GM21447 (cell line): Measurements from ENCODE around the gene KLF11.
"Not testable (repeated sequence)": the region's sequence is repeated elsewhere in the genome, so short reads cannot be mapped to it uniquely, and the experiment has no call there.

Experiments
- ATAC-seq: cut with Tn5 transposase; IDR thresholded peaks from one replicate; pipeline ENCODE4 v1.9.1; 2021; ENCODE audit not compliant: unreplicated experiment

Gene KLF11

DNA sequence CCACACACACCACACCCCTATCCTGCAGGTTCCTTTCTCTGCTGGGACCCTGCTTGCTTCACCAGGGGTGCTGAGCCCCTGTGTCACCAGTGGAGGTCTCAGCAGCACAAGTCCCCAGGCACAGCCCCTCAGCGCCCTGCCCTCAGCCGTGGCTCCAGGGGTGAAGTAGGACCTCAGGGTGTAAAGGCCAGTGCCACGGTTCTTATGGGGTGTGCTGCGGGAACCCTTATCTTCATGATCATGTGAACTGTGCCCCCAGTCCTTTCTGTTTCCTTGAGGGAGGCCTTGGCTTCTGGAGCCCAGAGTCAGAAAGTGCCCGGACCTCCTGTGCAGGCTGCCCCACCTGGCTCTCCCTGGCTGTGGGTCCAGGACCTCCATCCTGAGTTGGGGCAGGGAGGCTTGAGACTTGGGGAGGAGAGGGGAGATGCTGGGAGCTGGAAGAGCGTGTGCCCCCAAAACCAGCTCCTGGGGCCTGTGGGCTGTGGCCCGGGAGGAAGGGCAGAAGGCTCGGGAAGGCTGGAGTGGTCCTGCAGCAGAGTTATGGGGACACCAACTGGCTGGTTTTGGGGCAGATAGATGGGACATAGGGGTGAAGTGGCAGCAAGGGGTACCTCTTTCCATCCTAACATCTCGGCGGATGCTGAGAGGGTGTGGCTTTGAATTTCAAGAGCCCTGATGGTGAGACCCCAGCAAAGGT is 20.2 kb upstream of the KLF11 start:
- ATAC-seq = no peak

DNA sequence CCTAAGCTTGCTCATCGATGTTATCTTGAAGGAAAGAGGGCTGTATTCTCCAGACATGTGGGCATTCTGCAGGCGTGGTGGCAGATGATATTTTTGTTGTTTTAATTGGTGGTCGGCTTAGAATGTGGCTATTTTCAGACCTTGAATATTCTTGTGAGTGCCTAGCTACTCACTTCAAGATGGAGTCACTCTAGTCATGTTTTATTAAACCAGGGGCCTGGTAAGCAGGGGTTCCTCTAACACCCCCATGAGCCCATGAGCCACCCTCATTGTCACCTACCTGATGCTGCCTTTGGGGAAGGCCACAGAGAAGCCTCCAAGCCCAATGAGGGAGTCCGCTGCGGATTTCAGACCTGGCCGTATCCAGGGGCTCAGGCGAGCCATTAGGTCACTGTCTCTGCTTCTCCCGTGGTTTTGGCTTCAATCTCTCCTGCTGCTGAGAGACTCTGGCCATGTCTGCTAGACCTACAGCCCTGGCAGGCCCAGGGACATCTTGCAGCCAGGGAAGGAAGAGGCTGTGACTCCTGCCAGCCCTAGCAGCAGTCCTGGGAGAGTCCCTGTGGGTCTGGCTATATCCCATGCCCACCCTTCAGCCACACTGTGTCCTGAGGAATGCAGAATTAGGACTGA is 16.3 kb upstream of the KLF11 start:
- no peak for ATAC-seq

DNA sequence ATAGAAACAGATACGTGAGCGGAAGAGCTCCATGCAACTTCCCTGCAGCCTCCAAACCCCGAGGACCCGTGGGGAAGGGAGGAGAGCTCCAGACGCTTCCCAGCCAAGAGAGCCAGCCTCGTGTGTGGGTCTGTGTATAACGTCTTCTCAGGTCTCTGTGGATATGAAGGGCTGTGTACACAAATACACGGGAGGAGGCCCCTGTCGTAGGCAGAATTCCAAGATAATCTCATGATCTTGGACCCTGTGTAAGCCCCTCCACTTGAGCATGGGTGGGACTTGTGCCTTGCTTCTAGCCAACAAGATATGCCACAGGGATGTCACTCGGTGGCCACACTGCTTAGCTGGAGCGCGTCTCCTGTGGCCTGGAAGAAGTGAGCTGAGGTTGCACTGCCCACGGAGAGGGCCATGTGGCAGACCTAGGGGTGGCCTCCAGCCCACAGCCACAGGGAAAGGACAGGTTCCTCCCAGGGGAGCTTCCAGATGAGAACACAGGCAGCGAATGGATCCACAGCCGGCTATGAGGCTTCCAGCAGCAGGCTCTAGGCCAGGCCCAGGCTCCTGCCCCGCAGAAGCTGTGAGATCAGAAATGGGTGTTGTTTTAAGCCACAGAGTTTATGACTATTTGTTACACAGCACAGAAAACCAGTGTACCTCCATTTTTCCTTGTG is 15.6 kb upstream of the KLF11 start:
- ATAC-seq = no peak

DNA sequence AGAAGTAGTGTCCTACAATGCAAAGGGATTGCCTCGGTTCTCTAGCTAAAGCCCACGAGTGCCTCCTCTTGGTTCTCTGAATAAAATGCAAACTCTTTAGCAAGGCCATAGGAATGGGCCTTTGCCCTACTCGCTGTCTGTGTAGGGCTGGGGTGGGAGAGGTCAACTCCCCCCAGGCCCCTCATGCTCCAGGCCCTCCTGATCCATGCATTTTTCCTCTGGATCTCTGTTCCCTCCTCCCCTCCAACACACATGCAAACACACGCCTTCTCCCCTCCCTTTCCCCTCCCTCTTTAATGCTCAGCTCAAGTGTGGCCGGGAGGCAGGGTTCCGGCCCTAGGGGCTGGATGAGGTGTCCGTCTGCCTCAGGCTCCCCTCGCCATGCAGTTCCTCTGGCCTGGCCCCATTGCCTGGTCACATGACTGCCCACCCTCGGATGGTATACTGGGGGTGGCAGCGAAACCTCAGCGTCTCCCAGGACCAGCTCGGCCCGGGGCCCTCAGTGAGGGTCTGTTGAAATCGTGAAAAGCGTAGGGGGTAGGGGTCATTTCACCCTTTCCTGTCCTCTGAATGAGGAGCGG is 14.9 kb upstream of the KLF11 start:
- ATAC-seq = no peak

DNA sequence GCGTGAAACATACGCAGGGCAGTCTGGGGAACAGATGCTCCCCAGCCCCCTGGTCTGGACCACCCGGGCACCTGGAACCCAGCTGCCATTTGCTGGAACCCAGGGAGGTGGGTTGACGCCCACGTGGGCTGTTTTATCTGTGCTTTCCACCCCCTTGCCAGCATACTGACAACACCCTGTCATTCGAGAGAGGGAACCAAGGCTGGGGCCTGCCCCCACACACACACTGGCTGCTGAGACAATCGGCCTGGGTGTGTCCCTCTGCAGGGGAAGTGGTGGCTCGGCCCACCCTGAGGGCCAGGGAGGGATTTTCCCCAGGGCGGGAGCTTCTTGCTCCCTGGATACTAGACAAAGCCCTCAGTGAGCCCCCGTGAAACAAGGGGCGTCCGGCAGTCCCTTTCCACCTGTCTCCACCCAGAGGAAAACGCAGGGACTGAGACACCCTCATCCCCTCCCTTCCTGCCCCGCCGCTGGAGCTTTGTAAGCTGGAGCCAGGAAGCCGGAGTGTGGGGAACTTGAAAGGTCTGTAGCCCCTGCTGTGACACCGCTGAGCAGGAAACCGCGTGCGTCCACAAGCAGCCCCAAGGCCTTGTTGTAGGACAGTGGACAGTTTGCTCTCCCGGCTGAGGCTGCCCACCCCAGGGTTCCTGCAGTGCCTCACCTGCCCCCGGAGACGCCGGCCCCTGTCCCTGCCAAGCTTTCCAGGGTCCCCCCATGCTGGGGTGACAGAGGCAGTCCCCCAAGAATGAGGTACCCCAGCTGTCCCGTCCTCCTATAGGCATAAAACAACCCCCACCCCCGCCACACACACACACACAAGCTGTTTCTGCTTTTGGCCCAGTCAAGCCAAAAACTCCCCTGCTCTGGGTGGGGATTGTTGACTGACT is 14.1 kb upstream of the KLF11 start:
- peak; percentile 70 for ATAC-seq

DNA sequence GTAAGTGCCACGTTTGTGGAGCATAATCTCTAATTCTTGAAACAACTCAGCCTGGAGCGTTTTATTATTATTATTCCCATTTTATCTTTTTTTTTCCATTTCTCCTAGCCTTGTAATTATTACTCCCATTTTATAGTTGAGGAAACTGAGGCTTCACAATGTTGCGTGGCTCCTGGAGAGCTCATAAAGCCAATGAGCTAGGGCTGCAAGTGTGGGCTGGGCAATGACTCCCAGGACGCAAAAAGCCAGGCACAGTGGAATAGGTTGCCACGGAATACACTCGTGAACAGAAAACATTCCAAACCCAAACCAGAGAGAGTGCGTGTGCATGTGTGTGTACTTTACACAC is 13.5 kb upstream of the KLF11 start:
- no peak for ATAC-seq

DNA sequence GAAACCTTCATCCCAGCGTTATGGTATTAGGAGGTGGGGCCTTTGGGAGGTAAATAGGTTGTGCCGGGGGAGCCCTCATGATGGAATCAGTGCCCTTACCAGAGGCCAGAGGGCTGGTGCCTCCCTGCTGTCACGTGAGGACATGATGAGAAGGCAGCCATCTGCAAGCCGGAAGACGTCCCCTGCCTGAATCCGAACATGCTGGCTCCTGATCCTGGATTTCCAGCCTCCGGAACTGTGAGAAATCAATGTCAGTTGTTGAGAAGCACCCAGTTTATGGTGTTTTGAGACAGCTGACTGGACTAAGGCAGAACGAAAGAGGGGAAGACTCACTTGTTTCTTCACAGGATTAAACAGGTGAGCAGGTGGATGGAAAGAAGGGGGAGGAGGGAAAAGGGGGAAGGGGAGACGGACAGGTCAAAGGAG is 13.0 kb upstream of the KLF11 start:
- ATAC-seq = no peak

DNA sequence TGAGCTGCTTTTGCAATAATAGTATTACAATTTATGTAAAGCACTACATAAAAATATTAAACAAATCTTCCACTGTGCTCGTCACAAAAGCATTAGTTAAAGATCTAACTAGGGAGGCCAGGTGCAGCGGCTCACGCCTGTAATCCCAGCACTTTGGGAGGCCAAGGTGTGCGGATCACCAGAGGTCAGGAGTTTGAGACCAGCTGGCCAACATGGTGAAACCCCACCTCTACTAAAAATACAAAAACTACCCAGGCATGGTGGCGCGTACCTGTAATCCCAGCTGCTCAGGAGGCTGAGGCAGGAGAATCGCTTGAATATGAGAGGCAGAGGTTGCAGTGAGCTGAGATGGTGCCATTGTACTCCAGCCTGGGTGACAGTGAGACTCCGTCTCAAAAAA is 12.6 kb upstream of the KLF11 start:
- not testable (repeated sequence) for ATAC-seq

DNA sequence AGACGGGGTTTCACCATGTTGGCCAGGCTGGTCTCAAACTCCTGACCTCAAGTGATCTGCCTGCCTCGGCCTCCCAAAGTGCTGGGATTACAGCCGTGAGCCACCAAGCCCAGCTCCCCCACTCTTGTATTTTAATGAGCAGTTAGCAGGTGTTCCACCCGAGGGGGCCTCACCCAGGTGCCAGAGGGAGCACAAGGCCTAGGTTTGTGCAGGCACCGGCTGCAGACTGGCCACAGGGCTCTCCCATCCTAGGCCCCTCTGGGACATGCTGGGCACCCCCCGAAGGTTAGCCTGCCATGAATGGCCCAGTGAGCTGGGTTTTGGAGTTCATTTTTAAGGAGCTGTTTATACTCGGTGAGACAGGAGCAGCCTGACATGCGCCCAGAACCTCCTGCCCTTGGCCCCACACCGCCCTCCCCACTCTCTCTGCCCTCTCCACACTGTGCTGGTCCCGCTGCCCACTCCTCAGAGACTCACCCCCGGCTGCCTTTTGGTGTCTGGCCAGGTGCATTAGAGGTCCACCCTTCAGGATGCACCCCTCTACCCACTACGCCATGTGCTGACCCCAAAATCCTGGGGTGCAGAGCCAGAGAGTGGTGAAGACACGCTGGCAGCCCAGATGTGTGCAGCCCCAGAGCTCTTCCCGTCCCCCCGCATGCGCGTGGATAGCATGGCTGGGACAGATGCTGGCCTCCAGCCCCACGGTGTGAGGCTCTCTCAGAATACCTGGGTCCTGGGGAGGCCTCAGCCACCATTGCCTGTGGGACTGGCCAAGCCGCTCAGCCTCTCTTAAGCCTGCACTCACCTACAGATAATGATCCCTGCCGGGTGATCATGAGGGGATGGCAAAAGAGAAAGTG is 11.2 kb upstream of the KLF11 start:
- no peak for ATAC-seq

DNA sequence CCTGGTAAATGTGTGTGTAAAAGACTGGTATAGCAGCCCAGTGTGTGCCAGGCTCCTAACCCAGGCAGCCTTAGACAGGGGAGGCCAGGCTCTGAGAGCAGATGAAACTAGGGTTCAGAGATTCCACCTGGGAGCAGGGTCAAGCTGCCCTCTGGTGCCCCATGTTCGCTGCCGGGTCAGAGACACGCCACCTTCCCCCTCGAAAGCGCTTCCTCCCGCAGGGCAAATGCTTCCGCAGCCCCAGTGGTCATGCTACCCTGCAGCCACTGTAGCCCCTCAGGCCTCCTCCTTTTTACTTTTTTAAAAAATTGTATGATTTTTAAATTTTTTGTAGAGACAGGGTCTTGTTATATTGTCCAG is 10.6 kb upstream of the KLF11 start:
- ATAC-seq = no peak

DNA sequence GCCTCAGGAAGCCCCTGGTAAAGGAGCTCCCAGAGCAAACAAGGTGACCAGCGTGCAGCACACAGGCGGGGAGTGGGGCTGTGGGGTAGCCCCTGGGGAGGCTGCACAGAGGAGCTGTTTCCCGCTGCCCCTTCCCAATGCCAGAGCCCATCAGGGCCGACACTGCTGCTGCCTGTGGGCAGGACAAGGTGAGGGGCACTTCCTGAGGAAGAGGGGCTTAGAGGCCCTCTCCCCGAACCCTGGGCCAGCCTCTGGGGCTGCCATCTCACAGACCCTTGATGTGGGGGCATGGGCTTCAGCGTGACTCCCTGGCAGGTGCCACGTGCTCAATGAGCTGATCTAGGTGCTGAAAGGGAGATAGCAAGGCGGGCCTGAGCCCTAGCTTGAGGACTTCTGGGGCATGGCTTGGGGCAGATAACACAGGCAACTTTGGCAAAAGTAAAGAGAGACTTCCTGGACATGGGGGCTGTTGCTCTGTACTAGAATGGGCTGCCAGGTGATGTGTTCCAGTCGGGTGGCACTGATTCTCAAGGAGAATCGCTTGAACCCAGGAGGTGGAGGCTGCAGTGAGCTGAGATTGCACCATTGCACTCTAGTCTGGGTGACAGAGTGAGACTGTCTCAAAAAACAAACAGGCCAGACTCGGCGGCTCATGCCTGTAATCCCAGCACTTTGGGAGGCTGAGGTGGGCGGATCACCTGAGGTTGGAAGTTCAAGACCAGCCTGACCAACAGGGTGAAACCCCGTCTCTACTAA is 9.9 kb upstream of the KLF11 start:
- ATAC-seq = no peak

DNA sequence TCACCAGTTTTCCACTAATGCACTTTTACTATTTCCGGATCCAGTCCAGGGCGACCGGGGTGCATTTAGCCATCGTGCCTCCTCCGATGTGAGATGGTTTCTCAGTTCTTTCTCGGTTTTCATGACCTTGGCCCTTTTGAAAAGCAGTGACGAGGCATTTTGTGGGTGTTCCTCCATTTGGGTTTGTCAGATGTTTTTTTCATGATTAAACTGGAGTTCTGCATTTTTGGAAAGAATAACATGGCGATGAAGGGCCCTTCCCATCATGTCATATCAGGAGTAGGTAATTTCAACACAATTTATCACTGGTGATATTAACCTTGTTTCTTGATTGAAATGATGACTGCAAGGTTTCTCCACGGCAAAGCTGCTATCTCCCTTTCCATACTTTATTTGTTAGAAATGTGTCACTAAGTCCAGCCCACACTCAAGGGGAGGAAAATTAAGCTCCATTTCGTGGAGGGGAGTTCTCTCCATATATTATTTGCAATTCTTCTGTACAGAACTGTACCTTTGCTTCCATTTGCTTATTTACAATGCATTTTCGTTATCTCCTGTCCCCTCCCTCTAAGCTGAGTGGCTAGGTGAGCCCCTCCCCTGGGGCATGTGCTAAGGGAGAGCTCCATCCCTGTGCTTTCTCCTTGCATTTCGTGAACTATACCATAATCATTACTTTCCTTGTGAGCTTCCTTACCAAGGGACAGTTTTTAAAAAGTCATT is 8.9 kb upstream of the KLF11 start:
- ATAC-seq = no peak

DNA sequence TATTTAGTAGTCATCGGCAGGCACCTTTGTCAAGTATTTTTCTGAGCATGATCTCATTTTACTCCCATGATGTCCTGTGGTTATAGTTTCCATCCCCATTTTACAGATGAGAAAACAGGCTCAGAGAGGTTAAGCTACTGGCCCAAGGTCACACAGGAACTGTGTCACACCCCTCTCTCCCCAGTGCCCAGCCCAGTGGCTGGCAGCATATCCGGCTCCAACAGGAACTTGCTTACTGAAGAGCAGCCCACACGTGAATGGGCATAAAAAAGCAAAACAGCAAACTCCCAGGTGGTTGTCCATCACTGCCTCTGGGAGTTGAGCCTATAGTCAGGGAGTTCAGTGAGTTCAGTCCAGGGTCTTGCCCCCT is 8.3 kb upstream of the KLF11 start:
- no peak for ATAC-seq

DNA sequence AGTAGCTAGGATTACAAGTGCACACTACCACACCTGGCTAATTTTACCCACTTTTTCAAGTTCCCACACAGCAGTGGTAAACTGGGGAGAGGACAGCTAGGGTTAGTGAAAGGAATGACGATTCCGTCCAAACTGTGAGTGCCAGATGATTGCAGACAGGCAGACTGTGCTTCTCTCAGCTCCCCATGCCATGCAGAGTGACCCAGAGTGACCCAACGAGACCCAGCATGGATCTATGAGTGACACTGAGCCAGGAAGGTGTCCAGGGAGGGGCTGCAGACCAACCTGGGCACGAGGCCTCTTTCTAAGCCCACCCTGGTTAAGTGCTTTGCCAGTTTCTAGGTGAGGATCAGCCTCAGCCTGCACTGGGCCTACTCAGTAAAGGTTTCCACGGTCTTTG is 7.7 kb upstream of the KLF11 start:
- no peak for ATAC-seq

DNA sequence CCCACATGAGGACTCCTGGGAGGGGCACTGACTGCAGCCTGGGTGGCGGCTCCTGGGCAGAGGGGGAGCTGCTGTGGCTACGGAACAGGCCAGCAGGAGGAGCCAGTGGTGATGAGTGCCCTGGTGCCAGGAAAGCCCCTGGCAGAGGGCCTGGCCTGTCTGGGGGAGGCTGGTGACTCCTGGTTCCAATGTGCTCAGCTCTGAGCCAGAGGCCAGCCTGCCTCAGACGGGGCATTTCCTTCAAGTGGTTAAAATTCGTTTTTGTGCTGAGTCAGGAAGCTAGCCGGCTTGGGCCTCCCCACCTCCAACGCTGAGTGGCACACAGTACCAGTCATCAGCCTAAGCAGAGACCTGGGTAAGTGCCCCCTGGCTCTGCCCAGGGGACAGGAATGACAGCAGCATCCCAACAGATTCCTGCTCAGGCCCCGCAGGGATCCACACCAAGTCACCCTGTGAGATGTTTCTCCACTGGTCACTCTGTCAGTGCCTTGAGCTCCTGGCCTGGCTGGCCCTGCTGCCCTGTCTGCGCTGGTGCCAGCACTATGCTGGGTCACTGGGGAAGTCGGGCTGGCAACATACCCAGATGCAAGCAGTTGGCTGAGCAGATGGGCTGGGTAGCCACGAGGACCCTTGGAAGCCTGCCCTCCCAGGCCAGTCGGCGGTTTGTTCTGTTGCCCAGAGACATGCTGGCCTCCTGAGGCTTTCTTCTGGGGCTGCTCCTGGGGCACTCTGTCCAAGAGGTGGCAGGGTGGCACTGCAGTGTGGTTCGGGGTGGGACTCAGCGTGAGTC is 7.1 kb upstream of the KLF11 start:
- ATAC-seq = peak; percentile 60

DNA sequence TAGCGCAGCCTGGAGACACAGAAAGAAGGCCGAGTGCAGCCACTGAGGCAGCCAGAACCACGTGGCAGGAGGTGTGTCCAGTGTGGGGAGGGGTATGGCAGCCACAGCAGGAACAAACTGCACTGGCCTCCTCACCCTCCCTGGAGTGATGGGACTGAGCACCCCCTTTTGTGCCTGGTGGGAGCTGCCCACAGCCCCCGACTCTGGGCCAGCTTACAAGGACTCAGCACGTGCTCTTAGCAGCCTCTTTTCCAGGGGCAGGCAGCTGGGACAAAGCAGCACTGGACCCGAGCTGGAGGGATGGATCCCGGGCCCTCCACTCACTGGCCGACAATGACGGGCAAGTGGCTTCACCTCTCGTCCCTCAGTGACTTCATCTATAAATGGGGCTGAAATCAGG is 5.2 kb upstream of the KLF11 start:
- ATAC-seq = no peak

DNA sequence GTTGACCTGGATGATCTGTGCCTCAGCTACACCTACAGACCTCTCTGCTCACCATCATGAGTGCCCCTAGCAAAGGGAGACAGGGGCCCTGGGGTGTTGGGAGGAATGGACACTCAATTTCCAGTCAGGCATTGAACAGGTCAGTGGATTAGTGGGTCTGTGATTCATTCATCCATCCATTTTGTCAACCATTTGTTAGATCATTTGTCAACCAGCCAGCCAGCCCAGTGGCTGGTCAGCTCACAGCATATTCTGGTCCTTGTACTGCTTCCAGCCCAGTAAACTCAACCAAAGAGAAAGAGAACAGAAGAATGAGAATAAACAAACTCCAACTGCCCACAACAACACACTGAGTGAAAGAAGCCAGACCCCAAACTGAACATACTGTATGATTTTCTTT is 4.6 kb upstream of the KLF11 start:
- ATAC-seq = no peak
